Vein endothelial cell (primary cell): Measurements from ENCODE around the gene GPR150. TPM values are rescaled to one million over a fixed set of nuclear protein-coding genes. Genes with fewer than 3 reads are reported as not detected.

Source experiments
- total RNA-seq: library from RNA; depleted of rRNA; stranded (reverse); fragments of >200 nt; gene quantifications from 2 replicates; pipeline ENCODE4 v1.2.3, GENCODE V29; 2012

Gene GPR150
- 0.29 and 0.33 TPM in 2 replicates for total RNA-seq

DNA sequence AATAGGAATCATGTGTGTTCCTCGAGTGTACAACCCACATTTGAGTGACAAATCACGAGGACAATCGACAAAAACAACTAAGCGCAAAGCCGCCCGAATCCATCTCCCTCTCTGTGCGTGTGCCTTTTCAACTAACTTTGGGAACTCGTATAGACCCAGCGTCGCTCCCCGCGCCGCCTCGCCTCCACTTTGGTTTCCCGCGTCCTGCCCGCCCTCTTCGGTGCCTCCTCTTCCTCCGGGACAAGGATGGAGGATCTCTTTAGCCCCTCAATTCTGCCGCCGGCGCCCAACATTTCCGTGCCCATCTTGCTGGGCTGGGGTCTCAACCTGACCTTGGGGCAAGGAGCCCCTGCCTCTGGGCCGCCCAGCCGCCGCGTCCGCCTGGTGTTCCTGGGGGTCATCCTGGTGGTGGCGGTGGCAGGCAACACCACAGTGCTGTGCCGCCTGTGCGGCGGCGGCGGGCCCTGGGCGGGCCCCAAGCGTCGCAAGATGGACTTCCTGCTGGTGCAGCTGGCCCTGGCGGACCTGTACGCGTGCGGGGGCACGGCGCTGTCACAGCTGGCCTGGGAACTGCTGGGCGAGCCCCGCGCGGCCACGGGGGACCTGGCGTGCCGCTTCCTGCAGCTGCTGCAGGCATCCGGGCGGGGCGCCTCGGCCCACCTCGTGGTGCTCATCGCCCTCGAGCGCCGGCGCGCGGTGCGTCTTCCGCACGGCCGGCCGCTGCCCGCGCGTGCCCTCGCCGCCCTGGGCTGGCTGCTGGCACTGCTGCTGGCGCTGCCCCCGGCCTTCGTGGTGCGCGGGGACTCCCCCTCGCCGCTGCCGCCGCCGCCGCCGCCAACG, at the start of gene GPR150:
GPR150 (plus strand) TSS at position 58 of the 840 bp plus-strand sequence; CDS start at position 247, 189 bp downstream.

DNA sequence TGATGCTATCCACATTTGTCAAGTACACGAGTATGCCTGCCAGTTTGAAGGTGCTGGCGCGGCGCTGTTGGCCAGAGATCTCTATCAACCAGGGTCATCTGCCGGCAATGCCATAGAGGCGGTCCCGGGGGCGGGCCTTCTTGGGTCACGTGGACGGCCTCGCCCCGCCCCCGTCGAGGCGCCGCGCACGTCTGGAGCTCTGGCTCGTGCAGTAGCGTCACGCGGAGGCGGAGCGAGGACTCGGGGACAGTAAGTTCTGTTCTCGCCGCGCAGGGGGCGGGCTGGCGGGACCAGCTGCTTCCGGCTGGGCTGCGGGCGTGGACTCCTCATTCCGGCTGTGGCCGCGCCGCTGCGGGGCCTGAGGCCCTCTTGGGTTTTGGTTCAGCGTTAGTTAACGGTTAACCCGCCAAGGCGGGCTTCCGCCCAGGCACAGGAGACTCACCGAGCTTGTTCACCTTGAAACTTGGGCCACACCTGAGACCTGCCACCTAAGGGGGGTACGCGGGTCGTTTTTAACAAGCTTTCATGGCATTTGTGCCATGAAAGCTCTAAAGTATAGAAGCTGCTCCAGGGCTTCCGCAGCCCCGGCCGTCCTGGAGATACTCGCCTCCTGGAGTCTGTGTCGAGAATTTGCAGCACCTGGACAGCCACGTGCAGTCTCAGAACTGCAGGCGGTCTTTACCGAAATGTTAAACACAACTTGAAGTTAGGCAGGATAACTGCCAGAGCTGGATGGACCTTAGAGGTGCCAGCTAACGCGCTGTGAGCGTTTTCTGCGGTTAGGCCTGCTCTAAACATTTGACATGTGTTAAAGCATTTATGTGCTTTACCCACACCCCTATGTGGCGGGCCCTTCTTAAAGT, 26.9 kb downstream of the GPR150 start, which contains the start of gene RFESD:
RFESD (plus strand) TSS at position 209 of the 863 bp plus-strand sequence. CDS start 5,495 bp downstream, outside the sequence.

Other genes with a start within 250 kb of the GPR150 start
- gene FAM81B, start 228.7 kb upstream of the GPR150 start, total RNA-seq: under 0.01 TPM in 1 of 2 replicates, not detected in the other
- gene SKIC3, start 65.1 kb upstream of the GPR150 start, total RNA-seq: 120 and 129 TPM in 2 replicates
- gene ARSK, start 65.0 kb upstream of the GPR150 start, total RNA-seq: 4.6 and 7.9 TPM in 2 replicates
- 0.65 and 1.4 TPM in 2 replicates for gene RFESD, start 26.7 kb downstream of the GPR150 start, total RNA-seq
- gene SPATA9, start 62.9 kb downstream of the GPR150 start, total RNA-seq: 0.48 and 0.65 TPM in 2 replicates
- 52.3 and 66.3 TPM in 2 replicates for gene RHOBTB3, start 111.2 kb downstream of the GPR150 start, total RNA-seq
- 12.4 and 21.3 TPM in 2 replicates for gene GLRX, start 202.6 kb downstream of the GPR150 start, total RNA-seq